CD4-positive, alpha-beta T cell treated with Interferon gamma for 1 hour (primary cell): ENCODE results near the gene CINP.
"Not testable (repeated sequence)": the region's sequence is repeated elsewhere in the genome, so short reads cannot be mapped to it uniquely, and the experiment has no call there.

Source experiments
- DNase-seq: peaks from one replicate; pipeline ENCODE4 v3.0.0-alpha.2; 2020

Gene CINP

GRCh38 chr14:102352213-102352612, 10.5 kb downstream of the CINP start:
- DNase-seq = no peak

DNA sequence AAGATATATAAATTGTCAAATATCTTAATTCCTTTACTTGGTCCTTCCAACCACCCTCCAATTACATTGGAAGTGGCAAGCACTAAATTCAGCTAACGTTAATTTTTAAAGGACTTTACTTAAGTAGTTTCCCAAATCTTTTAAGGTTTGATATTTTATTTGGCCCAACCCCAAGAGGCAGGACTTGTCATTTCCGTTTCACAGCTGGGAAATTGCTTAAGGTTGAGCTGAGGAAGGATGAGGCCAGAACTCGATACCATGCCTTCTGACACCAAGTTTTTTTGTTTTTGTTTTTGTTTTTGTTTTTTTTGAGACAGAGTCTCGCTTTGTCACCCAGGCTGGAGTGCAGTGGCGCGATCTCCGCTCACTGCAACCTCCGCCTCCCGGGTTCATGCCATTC, 11.1 kb downstream of the CINP start:
- not testable (repeated sequence) for DNase-seq

GRCh38 chr14:102351023-102351422, 11.7 kb downstream of the CINP start:
- no peak for DNase-seq

DNA sequence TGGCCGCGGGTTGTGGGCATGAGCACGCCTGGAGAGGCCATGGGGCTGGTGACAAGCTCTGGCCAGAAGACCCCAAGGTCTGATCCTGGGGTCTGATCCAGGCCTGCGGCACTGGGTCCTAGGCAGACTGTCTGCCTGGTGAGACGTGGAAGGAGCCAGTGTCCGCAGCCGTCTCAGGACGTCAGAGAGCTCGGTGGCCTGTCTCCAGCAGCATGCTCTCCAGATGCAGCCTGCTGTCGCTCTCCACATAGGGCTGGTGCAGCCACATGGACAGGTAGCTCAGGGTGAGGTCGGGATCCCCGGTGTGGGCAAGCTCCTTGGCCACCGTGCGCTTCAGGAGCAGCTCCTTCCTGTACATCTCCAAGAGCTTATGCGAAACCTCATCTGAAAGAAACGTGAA, 14.3 kb downstream of the CINP start:
- DNase-seq = no peak

- no peak for DNase-seq
Measured at GRCh38 chr14:102346645-102347044, 16.0 kb downstream of the CINP start.

GRCh38 chr14:102345232-102345631, 17.5 kb downstream of the CINP start:
- no peak for DNase-seq

GRCh38 chr14:102344485-102344884, 18.2 kb downstream of the CINP start:
- no peak for DNase-seq

GRCh38 chr14:102344084-102344483, 18.6 kb downstream of the CINP start:
- DNase-seq = no peak

DNA sequence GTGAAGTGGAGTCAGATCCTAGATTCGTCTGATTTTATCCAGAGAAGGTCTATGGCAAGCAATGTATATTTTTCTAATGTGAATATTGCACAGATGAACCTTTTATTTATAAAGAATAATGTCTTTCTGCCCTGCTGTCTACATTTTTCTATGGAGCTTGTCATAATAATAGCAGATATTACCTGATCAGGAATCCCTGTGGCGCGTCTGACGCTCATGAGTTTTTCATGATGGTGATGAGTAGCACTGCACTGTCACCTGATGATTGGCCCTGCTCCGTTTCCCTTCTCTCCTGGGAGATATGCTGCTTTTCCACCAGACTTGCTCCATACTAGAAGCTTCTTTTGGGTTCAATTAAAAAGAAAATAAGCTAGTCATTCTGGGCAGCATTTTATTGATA, 20.5 kb downstream of the CINP start:
- no peak for DNase-seq

DNA sequence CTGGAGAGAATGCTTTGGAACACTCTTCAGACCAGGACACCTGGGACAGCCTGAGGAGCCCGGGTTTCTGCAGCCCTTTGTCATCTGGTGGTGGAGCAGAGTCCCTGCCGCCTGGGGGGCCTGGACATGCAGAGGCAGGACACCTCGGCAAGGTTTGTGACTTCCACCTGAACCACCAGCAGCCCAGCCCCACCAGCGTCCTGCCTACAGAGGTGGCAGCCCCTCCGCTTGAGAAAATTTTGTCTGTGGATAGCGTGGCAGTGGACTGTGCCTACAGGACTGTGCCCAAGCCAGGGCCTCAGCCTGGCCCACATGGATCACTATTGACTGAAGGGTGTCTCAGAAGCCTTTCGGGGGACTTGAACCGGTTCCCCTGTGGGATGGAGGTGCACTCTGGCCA, 21.1 kb downstream of the CINP start:
- DNase-seq = no peak

DNA sequence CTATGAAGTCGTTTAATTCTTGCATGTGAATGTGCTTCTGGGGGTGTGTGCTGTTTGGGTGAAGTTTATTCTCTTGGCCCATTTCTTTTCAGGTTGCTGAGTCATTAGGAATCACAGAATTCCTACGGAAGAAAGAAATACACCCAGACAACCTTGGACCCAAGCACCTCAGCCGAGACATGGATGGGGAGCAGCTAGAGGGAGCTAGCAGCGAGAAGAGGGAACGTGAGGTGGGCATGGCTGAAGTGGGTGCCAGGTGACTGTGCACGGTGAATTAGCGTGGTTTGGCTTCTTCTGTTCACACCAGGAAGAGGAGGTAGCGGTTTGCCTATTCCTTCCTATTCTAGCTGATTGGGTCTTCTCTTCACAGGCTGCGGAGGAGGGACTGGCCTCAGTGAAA, 24.0 kb downstream of the CINP start:
- no peak for DNase-seq

- no peak for DNase-seq
Measured at GRCh38 chr14:102335163-102335562, 27.5 kb downstream of the CINP start.

DNA sequence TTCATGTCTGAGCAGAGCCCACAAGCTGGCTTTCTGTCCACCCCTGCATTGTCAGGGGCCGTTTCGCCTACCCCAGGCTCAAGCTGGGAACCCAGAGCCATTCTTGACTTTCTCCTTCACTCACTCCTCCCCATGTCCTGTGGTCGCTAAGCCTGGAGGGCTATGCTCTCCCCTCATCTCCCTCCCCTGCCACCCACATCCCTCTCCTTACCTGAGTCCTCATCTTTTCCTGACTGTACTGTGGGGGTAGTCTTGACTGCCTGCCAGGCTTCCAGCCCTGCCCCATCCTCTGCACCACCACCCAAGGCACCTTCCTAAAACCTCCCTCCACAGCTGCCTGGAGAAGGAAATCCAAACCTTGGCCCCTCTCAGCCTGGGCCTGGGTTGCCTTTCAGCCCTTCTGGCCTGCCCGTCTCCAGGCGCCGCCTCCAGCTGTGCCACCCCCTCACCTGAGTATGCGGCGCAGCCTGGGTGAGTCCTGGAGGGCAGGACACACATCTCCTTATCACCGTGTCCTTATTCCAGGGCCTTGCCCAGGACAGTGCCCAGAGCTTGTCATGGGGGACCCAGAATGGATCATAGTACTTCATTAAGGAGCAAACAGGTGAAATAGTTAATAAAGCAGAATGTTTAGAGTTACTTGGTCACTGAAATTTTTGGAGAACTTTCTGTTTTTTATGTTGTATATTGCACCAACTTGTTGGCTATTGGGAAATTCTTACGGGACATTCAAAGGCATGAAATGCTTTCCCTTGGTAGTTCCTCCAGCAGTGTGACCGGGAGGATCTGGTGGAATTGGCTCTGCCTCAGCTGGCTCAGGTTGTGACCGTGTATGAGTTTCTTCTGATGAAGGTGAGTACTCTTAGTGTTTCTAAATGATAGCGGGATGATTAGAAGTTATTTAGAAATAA, 28.6 kb downstream of the CINP start:
- DNase-seq = no peak

- DNase-seq = no peak
Measured at GRCh38 chr14:102333390-102333789, 29.3 kb downstream of the CINP start.

GRCh38 chr14:102330806-102331205, 31.9 kb downstream of the CINP start:
- no peak for DNase-seq

DNA sequence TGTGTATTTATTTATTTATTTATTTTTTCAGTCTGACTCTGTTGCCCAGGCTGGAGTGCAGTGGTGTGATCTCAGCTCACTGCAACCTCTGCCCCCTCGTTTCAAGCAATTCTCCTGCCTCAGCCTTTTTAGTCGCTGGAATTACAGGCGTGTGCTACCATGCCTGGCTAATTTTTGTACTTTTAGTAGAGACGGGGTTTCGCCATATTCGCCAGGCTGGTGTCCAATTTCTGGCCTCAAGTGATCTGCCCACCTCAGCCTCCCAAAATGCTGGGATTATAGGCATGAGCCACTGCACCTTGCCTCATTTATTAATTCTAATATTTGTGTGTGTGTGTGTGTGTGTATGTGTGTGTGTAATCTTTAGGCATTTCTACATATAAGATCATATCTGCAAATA, 33.3 kb downstream of the CINP start:
- not testable (repeated sequence) for DNase-seq

DNA sequence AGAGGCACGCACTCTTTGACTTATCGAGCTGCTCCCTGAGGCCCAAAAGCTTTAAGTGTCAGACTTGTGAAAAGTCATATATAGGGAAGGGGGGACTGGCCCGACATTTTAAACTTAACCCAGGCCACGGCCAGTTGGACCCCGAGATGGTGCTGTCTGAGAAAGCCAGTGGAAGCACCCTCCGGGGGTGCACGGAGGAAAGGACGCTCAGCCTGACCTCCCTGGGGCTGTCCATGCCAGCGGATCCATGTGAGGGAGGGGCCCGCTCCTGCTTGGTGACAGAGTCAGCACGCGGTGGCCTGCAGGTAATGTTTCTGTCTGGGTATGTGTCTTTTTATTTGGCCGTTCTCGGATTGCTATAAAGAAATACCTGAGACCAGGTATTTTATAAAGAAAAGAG, 36.1 kb downstream of the CINP start:
- DNase-seq = no peak

DNA sequence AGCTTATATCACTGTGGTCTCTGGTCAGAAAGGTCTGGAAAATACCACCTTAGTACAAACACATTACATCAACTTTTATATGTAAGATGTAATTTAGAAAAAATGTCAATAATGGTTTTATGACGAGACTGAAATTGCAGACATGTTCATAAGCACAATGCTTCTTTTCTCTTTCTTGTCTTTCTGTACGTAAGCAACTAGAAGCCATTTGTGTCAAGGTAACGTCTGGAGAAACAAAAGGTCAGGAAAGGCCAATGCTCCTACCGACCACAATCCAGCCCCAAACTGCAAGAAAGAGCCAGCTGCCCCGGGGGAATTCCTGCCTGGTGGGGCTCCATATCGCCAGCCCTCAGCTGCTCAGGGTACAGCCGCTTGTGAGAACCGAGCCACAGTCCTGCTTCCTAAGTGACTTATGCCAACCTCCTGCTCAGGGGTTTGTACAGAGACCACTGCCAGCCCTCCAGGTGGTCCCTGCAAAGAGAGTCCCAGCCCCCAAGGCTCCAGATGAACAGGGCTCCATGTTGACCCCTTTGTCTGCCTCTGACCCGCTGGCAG, 36.8 kb downstream of the CINP start:
- no peak for DNase-seq

- peak; percentile 24 for DNase-seq
Measured at GRCh38 chr14:102323102-102323501, 39.6 kb downstream of the CINP start.

- no peak for DNase-seq
Measured at GRCh38 chr14:102321456-102322422, 41.0 kb downstream of the CINP start.

DNA sequence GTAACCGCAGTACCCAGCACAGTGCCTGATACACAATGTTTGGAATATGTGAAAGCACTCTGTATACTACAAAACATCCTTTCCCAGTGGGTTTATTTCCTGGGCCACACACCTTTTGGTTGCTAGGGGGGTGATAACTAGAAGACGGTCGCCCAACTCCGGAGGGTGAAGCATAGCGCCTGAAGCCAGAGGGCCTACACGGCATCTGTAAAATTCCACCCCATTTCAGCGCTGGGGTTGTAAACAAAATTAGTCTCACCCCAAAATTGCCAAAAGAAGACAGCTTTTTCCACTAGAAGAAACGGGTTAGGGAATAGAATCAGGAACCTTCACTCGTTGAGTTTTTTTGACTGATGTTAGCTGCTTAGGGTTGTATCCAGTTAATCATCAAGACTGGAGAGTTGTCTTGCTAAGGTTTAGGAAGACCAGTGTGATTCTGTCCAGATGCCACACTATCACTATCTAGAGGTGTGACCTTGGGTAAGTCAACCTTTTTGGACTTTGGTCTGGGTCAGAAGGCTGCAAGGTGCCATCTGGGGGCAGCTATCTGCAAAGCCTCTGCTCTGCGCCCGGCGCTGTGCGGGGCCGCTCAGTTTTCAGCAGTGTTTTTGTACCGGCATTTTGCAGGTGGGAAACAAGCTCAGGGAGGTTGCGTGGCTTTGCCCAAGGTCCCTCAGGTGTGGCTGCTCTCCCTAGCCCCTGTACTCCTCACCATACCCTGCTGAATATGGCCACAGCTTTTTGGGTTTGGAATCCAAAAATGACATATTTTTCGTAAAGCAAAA, 41.8 kb downstream of the CINP start:
- no peak for DNase-seq

DNA sequence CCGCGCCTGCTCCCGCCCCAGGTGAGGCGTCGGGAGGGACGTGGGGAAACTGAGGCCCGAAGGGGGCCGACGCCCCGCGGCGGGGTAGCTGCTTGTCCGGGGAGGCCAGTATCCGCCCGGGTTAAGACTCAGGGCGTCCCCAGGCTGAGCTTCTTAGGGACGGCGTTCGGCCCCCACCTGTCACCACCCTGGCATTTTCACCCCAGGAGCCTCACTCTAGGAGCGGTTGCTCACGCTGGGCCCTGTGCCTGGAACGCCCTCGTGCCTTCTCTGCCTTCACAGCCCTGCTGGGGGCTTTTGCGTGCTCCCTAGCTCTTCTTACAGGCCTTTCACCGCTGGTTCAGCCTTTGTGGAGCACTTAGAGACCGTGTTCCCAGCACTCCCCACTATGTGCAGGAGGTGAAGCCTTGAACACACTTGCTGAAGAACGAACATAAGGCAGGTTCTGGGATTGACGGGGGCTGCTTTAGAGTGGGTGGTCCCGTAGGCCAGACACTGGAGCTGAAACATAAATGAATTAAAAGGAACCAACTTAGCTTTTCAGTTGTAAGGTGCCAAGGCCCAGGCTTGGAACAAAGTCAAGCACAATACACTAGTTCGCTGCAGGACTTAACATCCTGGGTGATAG, 42.5 kb downstream of the CINP start:
- peak; percentile 44 for DNase-seq
